Choroid plexus epithelial cell (primary cell): ENCODE measurements around the gene IGFBP2.
A peak's percentile ranks its signal among the peaks of the same experiment; 100 is the strongest.

Experiments used
- DNase-seq: peaks from one replicate; pipeline ENCODE4 v3.0.0-alpha.2; 2010; ENCODE audit warnings: low read depth
- H3K4me3 ChIP-seq: 2 replicates; pipeline ENCODE4 v1.5.1; 2011; ENCODE audit warnings: low read depth, mild to moderate bottlenecking, control low read depth, low read length, moderate library complexity
- CTCF ChIP-seq: conservative IDR thresholded peaks from 2 replicates; pipeline ENCODE4 v1.5.1; 2011; ENCODE audit warnings: low read depth, mild to moderate bottlenecking, control low read depth, inconsistent platforms, low read length, moderate library complexity

Gene IGFBP2

GRCh38 chr2:216661639-216662375, 28.6 kb downstream of the IGFBP2 start:
- no peak for DNase-seq
- no peak overlapping the region for H3K4me3 ChIP-seq
- peak; percentile 31 for TF ChIP-seq CTCF

- no peak overlapping the region for H3K4me3 ChIP-seq
- no peak for TF ChIP-seq CTCF
- DNase-seq = no peak
Observed at GRCh38 chr2:216663106-216663505, 29.9 kb downstream of the IGFBP2 start.

GRCh38 chr2:216663846-216664245, 30.6 kb downstream of the IGFBP2 start:
- H3K4me3 ChIP-seq = no peak overlapping the region
- DNase-seq = no peak
- TF ChIP-seq CTCF = no peak

GRCh38 chr2:216664593-216665034, 31.4 kb downstream of the IGFBP2 start:
- peak; percentile 41 for DNase-seq
- H3K4me3 ChIP-seq = no peak overlapping the region
- peak; percentile 38 for TF ChIP-seq CTCF

- no peak for TF ChIP-seq CTCF
- DNase-seq = peak; percentile 37
Observed at GRCh38 chr2:216665242-216665641, 32.0 kb downstream of the IGFBP2 start.

GRCh38 chr2:216665717-216666116, 32.5 kb downstream of the IGFBP2 start:
- H3K4me3 ChIP-seq = no peak overlapping the region
- no peak for TF ChIP-seq CTCF
- peak; percentile 65 for DNase-seq

More at GRCh38 chr2:216665242-216665641, 32.0 kb downstream of the IGFBP2 start:
- no peak overlapping the region for H3K4me3 ChIP-seq
